Activated CD4-positive, alpha-beta T cell treated with anti-CD3 and anti-CD28 coated beads, Interleukin-2, amount 50 U/mL, for 24 hours (primary cell): ENCODE measurements around the gene PRXL2C.

ENCODE experiments used
- DNase-seq, 2 donors: peaks; one replicate each; pipeline ENCODE4 v3.0.0-alpha.2; 2020; ENCODE audit warnings: low read depth in 1 of 2, low spot score in 1 of 2

Gene PRXL2C

DNA sequence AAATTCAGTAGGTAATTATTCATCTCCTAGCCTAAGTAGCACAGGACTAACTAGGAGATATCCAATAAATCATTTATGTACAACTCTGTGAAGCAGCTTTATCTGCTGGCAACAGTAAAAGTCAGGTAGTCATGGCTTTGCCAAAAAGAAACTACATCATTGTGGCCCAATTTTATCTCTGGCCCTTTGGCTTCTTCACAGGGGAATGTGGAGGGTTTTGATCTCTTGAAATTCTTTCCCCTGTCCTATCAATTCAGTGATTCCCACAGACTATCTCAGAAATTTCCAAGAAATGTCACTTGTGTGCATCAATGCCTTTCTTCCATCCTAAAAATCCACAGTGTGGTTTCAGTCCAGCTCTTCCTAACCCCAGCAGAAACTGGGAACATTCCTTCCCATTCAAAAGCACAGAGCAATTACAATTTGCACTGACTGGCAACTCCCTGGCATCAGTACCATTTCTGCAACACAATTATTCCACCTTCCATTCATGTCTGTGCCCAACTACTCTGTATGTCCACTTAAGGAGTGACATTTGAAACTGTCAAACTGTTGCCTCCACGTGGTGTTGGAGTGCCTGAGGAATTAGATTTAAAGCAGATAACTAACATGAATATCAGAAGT is 42.0 kb downstream of the PRXL2C start:
- no peak for DNase-seq

DNA sequence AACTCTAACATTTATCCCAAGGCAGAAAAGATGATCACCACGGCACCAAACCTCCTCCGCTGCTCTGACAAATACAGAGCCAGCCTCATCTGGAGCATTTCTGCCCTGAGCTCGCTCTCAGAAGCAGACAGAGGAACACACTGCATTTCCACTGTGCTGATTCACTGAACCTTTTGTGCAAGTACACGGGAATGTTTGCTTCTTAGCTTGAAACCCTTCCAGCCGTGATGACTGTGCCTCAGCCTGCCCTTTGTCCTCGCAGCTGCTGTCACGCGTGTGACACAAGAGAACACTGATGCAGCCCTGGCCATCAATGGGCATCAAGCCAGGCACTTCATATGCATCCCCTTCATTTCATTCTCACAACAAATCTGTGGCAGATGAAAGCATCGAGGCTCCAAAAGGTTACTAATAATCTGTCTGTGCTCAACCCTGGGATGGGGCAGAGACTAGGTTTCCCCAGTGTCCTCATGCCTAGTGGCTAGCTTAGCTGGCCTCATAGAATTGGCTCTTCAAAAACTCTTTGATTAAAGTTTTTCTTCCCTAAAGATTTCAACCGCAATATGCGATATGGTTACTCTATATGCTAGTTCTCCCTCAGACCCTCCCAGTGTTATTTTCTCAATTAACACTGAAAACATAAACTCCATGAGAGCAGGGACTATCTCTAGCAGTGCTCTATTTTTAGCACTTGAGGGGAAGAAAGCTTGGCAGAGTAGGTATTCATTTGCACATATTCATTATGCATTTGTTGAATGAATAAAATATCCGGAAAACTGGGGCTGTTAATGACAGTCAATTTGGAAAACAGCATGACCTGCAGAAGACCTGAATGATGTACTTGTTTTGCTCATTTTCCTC is 42.8 kb downstream of the PRXL2C start:
- DNase-seq = no peak

DNA sequence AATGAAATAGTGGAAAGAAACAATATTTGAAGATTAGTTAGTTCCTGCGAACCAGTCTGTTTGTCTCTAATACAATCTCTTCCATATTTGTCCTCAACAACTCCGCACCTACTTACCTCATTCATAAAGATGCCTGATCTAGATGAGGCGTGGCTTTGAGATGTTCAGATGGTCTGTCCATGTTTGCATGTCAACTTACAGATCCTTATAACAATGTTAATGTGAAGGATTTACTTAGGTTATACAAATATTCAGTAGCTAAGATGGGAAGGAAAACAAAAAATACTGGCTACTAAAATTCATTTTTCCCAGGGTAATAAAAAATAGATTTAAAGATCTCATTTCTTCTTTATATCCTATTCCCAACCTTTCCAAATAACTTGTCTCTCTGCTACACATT is 43.8 kb downstream of the PRXL2C start:
- no peak for DNase-seq

DNA sequence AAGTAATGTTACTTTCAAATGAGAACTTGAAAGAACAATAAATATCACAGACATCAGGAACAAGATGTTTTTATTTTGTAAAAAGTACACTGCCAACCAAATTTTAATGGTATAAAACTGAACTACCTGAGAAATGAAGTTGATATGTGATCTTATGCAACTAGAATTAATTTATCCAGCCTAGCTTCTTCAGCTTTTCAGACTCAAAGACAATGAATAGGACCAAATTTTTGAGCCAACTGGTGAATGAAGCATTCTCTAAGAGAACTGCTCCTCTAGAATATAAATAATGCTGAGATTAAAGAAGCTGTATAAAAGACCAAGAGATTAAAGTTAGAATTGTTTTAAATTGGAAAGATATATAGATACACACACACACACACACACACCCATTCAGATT is 45.4 kb downstream of the PRXL2C start:
- DNase-seq = no peak

DNA sequence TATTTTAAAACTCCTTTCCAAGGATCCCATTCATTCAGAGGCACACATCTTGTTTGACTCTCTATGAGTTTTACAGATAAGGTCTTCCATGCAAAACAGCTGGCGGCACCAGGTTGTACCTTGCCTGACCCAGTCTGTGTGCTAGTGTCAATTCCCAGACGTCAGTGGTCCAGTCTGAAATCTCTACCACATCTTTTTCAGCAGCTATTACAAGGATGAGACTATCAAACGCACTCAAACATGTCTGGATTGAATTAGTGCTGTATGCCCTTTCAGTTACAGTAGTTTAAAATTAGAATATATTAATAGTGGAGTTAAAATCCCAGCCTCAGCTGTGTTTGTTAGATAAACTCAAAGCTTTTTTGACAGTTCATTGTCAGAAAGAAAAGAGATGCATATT is 47.1 kb downstream of the PRXL2C start:
- DNase-seq = no peak

DNA sequence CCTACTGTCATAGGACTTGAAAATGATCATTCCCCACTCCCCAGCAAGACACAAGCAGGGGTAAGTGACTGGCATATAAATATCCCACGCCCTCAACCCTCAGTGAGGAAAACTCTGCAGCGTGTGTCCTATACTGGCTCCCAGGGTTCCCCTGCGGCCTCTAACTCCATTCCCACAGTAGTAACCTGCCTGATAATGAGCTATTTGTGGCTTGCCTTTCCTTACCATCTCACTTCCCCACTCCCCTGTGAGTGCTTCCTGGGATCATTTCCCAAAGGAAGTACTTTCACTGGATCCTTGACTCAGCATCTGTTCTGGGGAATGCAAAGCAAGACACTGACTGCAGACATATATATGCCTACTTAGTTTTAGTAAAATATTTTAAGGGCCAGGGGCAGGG is 49.8 kb downstream of the PRXL2C start:
- no peak for DNase-seq

DNA sequence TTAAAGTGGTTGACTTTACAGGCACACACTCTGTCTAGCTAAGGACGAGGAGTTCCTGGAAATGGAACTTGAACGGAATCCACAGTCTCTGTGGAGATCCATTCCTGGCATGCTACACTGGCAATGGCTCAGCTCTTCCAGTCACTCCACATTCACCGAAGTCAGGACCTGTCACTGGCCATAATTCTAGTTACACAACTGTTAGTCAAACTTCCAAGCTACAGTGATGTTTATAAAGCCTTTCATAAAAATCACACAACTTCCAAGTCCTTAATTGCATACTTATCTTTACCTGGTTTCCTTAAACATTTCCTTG is 51.2 kb downstream of the PRXL2C start:
- DNase-seq = no peak

DNA sequence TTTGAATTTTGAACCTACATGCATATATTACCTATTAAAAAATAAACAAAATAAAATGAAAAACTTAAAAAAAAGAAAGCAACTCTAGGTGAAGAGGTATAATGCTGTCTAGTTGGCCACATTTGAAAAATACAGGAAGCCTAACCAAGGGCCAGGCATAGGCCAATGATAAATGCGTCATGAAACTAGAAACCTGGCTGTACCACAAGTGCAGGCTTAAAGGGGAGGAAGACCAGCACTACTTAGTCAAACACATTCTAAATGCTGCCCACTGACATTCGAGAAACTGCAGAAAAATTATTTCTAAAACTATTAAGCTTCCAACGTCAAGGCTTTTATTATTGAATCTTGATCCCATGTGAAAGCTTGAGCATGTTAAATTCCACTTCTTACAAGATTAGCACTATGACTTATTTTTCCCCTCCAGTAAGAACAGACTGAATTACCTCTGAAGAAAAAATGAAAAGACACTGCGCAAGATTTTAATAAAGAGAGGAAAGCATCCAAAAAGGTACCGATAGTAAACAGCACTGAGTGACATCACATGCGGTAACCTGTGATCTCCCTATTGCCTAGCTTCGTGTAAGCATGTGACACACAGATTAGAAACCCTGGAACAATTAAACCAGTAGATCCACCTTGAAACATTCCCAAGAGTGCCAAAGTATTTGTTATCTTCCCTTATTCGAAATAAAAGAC is 51.7 kb downstream of the PRXL2C start:
- DNase-seq = no peak

DNA sequence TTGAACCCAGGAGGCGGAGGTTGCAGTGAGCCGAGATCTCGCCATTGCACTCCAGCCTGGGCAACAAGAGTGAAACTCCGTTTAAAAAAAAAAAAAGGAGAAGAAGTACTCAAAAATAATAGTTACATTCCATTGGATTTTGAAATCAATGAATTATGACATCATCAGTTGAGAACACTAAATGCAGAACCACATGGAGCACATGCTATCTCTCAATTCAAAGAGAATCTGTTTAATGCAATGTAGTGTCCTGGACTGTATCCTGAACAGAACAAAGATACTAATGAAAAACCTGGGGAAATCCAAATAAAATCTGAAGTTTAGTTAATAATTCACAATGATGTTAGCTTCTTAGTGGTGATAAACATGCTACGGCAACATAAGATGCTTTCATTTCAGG is 55.8 kb downstream of the PRXL2C start:
- DNase-seq = no peak

DNA sequence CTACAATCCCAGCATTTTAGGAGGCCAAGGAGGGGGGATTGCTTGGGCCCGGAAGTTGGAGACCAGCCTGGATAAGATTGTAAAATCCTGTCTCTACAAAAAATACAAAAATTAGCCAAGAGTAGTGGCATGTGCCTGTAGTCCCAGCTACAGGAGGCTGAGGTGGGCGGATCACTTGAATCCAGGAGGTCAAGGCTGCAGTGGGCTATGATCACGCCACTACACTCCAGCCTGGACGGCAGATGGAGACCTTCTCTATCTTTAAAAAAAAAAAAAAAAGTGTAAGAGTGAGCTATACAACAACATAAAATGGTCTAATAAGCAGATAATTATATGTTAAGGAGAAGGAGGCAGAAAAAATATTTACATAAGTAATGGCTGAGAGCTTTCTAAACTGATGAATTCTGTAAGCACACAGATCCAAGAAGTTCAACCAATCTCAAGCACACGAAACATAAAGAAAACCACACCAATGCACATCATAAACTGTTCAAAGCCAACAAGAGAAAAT is 58.5 kb downstream of the PRXL2C start:
- DNase-seq = no peak
